ENCODE measurements around the gene CROCC.
"Not testable (repeated sequence)": the region's sequence is repeated elsewhere in the genome, so short reads cannot be mapped to it uniquely, and the experiment has no call there.

DNA sequence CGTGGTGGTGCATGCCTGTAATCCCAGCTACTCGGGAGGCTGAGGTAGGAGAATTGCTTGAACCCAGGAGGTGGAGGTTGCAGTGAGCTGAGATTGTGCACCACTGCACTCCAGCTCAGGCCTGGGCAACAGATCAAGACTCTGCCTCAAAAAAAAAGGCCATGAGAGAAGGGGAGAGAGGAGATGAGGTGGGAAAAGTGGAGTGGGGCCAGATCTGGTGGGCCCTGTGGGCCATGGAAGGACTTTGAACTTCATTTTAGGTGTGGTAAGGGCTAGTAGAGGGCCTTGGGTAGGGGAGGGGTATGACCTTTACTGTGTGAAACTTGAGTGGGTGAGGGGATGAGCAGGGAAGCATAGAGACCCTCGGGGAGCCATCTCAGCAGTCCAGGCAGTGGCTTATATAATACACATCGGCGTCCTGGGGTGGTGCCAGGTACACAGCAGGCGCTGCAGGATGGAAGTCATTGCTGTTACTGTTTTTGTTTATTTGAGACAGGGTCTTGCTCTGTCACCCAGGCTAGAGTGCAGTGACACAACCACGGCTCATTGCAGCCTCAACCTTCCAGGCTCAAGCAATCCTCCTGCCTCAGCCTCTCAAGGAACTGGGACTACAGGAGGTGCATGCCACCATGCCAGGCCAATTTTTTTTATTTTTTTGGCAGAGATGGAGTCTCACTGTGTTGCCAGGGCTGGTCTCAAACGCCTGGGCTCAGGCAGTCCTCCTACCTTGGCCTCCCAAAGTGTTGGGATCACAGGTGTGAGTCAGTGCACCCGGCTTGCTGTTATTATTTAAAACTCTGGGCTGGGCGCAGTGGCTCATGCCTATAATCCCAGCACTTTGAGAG lies 5.5 kb upstream of the CROCC start:
- not testable (repeated sequence) for TF ChIP-seq POLR2A (IDR thresholded peaks at IDR 0.05)
- TF ChIP-seq, protein P1, sequence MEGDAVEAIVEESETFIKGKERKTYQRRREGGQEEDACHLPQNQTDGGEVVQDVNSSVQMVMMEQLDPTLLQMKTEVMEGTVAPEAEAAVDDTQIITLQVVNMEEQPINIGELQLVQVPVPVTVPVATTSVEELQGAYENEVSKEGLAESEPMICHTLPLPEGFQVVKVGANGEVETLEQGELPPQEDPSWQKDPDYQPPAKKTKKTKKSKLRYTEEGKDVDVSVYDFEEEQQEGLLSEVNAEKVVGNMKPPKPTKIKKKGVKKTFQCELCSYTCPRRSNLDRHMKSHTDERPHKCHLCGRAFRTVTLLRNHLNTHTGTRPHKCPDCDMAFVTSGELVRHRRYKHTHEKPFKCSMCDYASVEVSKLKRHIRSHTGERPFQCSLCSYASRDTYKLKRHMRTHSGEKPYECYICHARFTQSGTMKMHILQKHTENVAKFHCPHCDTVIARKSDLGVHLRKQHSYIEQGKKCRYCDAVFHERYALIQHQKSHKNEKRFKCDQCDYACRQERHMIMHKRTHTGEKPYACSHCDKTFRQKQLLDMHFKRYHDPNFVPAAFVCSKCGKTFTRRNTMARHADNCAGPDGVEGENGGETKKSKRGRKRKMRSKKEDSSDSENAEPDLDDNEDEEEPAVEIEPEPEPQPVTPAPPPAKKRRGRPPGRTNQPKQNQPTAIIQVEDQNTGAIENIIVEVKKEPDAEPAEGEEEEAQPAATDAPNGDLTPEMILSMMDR (IDR thresholded peaks at IDR 0.05): not testable (repeated sequence)

All from lower leg skin (tissue), 3 donors.